HG03066 (cell line): ENCODE results near the gene STARD4.
A peak's percentile ranks its signal among the peaks of the same experiment; 100 is the strongest.

Source experiments
- ATAC-seq: cut with Tn5 transposase; IDR thresholded peaks from one replicate; pipeline ENCODE4 v1.9.1; 2021; ENCODE audit warnings: low read depth; ENCODE audit not compliant: unreplicated experiment

Gene STARD4

GRCh38 chr5:111530298-111530740 is 18.0 kb upstream of the STARD4 start:
- no peak for ATAC-seq

DNA sequence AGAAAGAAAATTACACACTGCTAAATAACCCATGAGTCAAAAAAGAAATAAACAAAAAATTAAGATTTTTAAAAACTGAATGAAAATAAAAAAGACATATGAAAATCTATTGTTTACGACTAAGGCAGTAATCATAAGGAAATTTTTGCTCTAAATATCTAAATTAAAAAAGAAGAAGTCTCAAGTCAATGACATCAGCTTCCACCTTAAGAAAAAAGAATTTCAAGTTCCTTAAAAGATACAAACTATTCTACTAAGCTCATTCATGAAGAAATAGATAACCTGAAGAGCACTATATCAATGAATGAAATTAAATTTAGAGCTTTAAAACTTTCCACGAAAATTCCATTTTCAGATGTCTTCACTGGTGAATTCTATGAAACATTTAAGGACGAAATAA is 15.7 kb upstream of the STARD4 start:
- ATAC-seq: no peak

DNA sequence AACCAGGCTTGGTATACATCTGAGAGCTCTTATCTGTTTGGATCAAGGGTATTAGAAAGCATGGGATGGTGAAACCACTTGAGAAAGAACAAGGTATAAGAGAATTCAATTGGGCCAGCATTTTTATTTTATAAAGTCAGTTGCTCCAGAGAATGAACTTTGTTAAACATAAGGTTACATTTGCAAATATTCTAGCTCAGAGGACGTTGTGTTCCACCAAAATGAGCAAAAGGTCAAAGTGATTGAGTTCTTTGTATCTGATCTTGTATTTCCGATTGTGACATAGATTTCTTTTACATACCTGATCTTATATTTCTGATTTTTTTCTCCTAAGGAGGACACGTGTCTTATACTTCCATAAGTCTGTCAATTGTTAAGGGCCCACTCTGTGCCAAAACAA is 8.6 kb upstream of the STARD4 start:
- ATAC-seq: no peak

- no peak for ATAC-seq
Measured at GRCh38 chr5:111518777-111519176, 6.4 kb upstream of the STARD4 start.

GRCh38 chr5:111517853-111518501 is 5.6 kb upstream of the STARD4 start:
- ATAC-seq: no peak

DNA sequence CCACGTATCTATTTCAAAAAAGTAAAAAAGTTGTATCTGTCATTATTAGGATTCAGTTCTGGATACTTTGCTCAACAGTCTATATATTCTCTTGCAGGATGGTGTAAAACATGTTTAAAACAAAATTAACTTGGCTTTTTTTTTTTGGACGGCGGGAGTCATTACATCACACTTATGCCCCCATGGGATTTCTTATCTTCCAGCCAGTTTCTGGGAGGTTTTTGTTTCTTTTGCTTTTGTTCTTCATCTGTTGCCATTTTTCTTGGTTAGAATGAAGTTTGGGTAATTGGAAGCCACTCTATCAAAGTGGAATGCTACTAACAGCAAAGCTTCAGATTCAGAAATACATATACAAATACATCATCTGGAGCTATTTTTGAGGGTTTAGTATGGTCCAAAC is 1.8 kb upstream of the STARD4 start:
- no peak for ATAC-seq

DNA sequence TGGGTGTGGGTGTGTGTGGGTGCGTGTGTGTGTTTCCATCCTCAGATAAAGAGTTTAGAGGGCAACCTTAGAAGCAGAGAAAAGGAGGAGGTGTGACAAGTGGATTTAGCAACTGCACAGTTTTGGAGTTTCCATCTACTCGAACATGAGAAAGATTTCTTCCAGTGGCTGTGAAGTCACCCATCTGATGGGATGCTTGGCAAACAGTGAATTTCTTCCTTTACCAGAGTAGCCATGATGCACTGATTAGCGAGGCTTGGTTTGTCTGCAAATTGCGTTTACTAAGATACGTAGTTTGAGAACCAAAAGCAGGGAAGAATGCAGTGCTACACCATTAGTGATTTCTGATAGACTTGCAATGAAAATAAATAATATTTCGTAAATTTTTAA is 791 bp upstream of the STARD4 start:
- ATAC-seq: no peak

- peak; percentile 17 for ATAC-seq
Measured at GRCh38 chr5:111511831-111512374, 432 bp downstream of the STARD4 start.

DNA sequence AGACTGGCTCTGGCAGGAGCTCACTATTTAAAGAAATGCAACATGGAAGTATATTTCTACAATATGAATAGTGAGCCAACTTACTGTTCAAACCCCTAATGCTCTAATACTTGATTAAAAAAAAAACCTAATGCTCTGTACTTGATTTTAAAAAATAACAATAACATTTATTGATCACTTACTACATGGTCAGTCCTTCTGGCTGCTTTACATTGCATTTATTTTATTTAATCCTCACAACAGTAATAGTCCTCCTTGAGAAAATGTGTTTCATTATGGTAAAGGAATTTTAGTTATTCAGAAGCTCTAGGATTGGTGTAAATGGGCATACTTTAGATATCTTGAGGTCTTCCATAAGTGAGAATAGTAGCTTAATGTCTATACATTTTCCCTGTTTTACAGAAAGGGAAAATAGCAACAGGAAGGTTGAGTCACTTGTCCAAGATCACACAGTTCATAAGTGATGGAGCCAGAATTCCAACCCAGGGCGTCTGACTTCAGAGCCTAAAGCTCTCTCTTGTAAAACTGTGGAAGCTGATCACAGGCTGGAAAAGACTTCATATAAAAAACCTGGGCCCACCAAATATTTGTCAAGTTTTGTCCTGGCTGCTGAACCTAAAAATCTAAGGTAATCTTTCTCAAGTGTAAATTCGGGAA is 1.0 kb downstream of the STARD4 start:
- no peak for ATAC-seq

- no peak for ATAC-seq
Measured at GRCh38 chr5:111509119-111509518, 3.2 kb downstream of the STARD4 start.

- no peak for ATAC-seq
Measured at GRCh38 chr5:111507276-111507675, 5.1 kb downstream of the STARD4 start.

DNA sequence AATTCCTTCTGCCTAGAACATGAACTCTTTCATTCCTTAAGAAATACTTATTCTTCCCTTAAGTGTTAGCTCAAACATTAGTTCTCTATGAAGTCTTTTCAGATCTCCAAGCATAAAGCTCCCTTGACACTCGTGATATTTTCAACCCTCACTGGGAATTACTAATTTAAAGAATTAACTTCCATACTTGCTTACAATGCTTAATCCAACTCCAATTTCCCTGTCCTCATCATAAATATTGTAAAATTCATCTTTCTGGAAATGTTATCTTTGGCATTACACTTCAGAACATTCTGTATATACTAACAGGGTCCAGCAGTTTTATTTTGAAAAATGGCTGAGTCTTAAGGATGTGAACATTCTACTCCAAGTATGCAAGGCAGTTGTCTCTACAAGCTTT is 7.2 kb downstream of the STARD4 start:
- no peak for ATAC-seq

GRCh38 chr5:111502956-111503355 is 9.4 kb downstream of the STARD4 start:
- ATAC-seq: no peak

DNA sequence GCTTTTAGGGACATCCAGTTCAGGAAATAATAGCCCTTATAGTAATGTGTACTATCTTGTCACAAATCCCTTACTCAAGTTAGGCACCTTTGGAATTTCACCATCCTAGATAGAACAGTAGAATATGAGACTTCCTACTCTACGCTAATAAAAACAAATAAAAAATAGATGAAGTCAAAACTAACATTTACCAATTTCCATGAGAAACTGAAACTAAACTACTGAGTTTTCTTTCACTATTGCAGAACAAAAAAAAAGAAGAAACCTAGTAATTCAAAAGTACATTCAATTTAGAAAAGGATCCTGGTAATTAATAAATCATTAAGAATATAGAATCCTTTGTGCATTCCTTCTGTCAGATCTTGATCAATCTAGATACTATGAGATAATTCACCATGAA is 14.0 kb downstream of the STARD4 start:
- ATAC-seq: no peak

DNA sequence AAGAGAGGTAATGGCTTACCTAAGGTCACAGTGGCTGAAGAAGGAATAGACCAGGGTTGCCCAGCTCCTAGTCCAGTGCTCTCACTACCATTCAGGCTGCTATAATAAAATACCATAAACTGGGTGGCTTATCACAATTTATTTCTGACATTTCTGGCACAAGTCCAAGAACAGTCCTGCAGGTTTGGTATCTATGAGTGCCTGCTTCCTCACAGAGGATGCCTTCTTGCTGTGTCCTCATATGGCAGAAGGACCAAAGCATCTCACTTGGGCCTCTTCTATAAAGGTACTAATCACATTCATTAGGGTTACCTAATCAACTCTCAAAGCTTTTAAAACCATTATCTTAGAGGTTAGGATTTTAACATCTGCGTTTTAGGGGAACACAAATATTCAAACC is 17.2 kb downstream of the STARD4 start:
- no peak for ATAC-seq

DNA sequence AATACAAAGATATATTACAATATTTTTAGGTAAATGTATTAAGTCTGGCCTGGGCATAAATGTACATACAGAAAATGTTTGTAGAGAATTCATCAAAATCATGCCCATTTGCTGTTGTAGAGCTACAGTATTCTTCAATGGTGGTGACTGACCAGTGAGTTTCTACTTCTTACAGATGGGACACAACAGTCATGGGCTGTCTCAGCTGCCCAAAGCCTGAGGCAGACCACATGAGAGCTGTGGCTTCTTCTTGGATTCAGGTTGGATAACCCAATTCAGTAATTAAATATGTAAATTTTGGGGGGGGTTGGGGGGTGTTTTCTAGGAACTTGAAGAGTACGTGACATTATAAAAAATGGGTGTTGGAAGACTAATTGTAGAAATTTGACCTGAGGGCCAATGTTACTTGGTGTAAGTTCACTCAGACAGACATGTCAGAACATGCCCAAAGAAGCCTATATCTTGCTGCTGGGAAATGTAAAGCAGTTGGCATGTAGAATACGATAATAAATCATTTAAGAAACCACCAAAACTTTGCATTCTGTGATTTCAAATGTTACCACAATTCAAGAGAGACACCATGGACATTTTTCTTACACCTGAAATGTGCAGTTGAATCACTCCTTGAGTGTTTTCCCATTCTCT is 17.9 kb downstream of the STARD4 start:
- ATAC-seq: no peak

DNA sequence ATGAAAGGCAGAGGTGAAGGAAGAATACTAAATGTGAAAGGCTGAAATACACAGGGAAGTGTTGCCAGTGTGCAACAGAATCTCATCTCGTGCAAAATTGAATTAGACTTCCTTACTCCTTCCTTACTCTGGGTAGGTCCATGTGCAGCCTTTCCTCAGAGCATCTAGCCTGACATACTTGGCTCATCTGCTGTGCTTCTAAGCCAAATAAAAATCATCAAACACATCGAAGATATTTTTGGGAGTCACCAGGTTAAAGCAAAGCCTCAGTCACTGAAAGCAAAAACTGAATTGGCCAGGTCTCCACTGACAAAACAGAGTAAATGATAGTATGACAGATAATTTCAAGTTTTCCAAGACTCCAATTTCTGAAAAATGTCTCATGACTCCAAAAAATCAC is 19.3 kb downstream of the STARD4 start:
- ATAC-seq: no peak

GRCh38 chr5:111488353-111488752 is 24.0 kb downstream of the STARD4 start:
- no peak for ATAC-seq

DNA sequence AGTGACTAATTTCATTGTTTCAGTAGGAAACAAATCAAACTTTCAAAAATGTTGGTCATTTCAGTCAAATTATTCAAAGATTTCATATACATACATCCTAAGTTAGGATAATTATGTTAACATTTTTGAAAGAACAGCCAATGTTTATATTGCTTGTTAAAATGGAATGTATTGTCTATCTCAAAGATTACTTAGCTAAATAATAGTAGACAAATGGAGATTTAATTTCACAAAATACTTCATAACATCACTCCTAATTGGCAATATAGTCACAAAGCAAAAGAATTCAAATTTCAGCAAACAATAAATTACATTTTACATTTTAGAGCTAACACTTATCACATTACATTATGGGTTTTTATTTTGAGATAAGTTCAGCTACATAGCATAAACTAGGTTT is 25.4 kb downstream of the STARD4 start:
- ATAC-seq: no peak

GRCh38 chr5:111486055-111486454 is 26.3 kb downstream of the STARD4 start:
- ATAC-seq: no peak

- no peak for ATAC-seq
Measured at GRCh38 chr5:111480346-111480745, 32.0 kb downstream of the STARD4 start.

DNA sequence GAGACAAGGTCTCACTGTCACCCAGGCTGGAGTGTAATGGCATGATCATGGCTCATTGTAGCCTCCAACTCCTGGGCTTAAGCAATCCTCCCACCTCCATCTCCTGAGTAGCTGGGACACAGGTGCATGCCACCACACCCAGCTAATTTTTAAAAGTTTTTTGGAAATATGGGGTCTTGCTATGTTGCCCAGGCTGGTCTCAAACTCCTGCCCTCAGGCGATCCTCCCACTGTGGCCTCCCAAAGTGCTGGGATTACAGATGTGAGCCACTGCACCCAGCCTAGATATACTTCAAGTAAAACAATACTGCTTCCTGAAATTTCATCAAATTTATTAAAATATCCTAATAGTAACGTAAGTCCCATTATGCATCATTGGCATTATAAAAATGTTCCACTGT is 33.4 kb downstream of the STARD4 start:
- no peak for ATAC-seq
